C1 segment of cervical spinal cord (tissue), 14 donors: ENCODE data around the gene EDA2R.

Experiments used
- DNase-seq, 14 donors: peaks; one replicate each; lab custom pipeline; 2025; lab: John Stamatoyannopoulos, UW

EDA2R gene

GRCh38 chrX:66638591-66639500 lies at the start of gene EDA2R:
Gene EDA2R (minus strand): TSS chrX:66639078. CDS start chrX:66616020, 23,058 bp downstream.
- DNase-seq, result peak in 7 of 14 donors; percentile 1 to 23 (median 13)

GRCh38 chrX:66684196-66684595 lies 45.3 kb upstream of the EDA2R start:
- DNase-seq, result no peak

- DNase-seq, result no peak
Measured at GRCh38 chrX:66680451-66680850, 41.6 kb upstream of the EDA2R start.

- DNase-seq, result no peak
Measured at GRCh38 chrX:66677430-66677829, 38.6 kb upstream of the EDA2R start.

GRCh38 chrX:66676990-66677389 lies 38.1 kb upstream of the EDA2R start:
- no peak for DNase-seq

GRCh38 chrX:66676413-66676812 lies 37.5 kb upstream of the EDA2R start:
- no peak for DNase-seq

- DNase-seq, result no peak
Measured at GRCh38 chrX:66675541-66675940, 36.7 kb upstream of the EDA2R start.

GRCh38 chrX:66674506-66674905 lies 35.6 kb upstream of the EDA2R start:
- no peak for DNase-seq

GRCh38 chrX:66672106-66672505 lies 33.2 kb upstream of the EDA2R start:
- no peak for DNase-seq

GRCh38 chrX:66654411-66654810 lies 15.5 kb upstream of the EDA2R start:
- DNase-seq, result no peak

- no peak for DNase-seq
Measured at GRCh38 chrX:66635360-66635759, 3.5 kb downstream of the EDA2R start.

- DNase-seq, result no peak
Measured at GRCh38 chrX:66634272-66634671, 4.6 kb downstream of the EDA2R start.

GRCh38 chrX:66633541-66633940 lies 5.3 kb downstream of the EDA2R start:
- no peak for DNase-seq

- no peak for DNase-seq
Measured at GRCh38 chrX:66632981-66633380, 5.9 kb downstream of the EDA2R start.

- DNase-seq, result no peak
Measured at GRCh38 chrX:66632473-66632872, 6.4 kb downstream of the EDA2R start.

GRCh38 chrX:66625525-66625924 lies 13.4 kb downstream of the EDA2R start:
- no peak for DNase-seq

- DNase-seq, result no peak
Measured at GRCh38 chrX:66622209-66622608, 16.7 kb downstream of the EDA2R start.

GRCh38 chrX:66616944-66617343 lies 21.9 kb downstream of the EDA2R start:
- DNase-seq, result no peak

- peak in 9 of 14 donors; percentile 1 to 26 (median 19) for DNase-seq
Measured at GRCh38 chrX:66602381-66602938, 36.4 kb downstream of the EDA2R start.

GRCh38 chrX:66601522-66601921 lies 37.4 kb downstream of the EDA2R start:
- no peak for DNase-seq

GRCh38 chrX:66579219-66579618 lies 59.7 kb downstream of the EDA2R start:
- no peak for DNase-seq

GRCh38 chrX:66553973-66554372 lies 84.9 kb downstream of the EDA2R start:
- DNase-seq, result no peak

- no peak for DNase-seq
Measured at GRCh38 chrX:66547847-66548369, 91.0 kb downstream of the EDA2R start.
